BE2C (cell line): ENCODE results near the gene MEIOSIN.

Experiments
- DNase-seq: peaks from one replicate; pipeline ENCODE4 v3.0.0-alpha.2; 2020
- H3K27me3 ChIP-seq: fragments of 250-450 bp; sonication (Bioruptor Pico); 2 replicates; pipeline ENCODE4 v1.5.1; 2020; ENCODE audit warnings: mild to moderate bottlenecking
- H3K36me3 ChIP-seq: fragments of 250-450 bp; sonication (Bioruptor Pico); 2 replicates; pipeline ENCODE4 v1.5.1; 2020; ENCODE audit warnings: mild to moderate bottlenecking
- H3K4me1 ChIP-seq: fragments of 250-450 bp; sonication (Bioruptor Pico); 2 replicates; pipeline ENCODE4 v1.5.1; 2020
- H3K4me3 ChIP-seq: 2 replicates; pipeline ENCODE4 v1.5.1; 2011; ENCODE audit warnings: low read depth, low read length
- H3K9me3 ChIP-seq: fragments of 250-450 bp; sonication (Bioruptor Pico); 2 replicates; pipeline ENCODE4 v1.5.1; 2020
- TF ChIP-seq, protein P1 (sequence below): IDR thresholded peaks from 2 replicates; pipeline ENCODE4 v1.5.1; 2012; ENCODE audit warnings: mild to moderate bottlenecking, low read depth, low read length

Gene MEIOSIN

DNA sequence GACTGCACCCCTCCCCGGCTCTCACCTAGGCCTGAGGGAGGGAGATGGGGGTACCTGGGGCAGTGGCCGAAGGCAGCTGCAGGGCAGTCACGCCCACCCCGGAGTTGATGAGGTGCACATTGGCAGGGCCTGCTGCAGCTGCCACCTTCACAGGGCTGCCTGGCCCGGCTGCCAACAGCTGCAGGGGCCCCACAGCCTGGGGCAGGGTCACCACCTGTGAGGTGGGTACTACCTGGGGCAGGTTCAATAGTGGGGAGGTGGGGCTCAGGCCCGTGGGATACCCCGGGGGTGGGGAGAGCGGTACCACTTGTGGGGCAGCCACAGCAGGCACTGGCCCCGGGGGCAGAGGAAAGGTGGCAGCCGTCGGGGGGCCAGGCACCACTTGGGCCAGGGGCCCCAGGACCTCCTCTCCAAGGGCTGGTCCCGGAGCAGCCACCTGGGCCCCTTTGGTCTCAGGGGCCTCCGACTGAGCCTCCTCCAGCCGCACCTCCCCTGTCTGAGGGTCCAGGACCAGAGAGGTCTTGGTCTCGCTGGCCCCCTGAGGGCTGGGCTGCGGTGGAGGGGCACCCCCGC, 33.1 kb downstream of the MEIOSIN start:
- Histone ChIP-seq H3K36me3 (no peaks in the 10 kb centered on the region), H3K27me3 (peaks cover 22% of the 10 kb centered on the region), H3K4me1 (peaks cover 5% of the 10 kb centered on the region), H3K9me3 (no peaks in the 10 kb centered on the region), H3K4me3 (no peak overlapping the region)
- no peak for DNase-seq
- TF ChIP-seq, protein P1, sequence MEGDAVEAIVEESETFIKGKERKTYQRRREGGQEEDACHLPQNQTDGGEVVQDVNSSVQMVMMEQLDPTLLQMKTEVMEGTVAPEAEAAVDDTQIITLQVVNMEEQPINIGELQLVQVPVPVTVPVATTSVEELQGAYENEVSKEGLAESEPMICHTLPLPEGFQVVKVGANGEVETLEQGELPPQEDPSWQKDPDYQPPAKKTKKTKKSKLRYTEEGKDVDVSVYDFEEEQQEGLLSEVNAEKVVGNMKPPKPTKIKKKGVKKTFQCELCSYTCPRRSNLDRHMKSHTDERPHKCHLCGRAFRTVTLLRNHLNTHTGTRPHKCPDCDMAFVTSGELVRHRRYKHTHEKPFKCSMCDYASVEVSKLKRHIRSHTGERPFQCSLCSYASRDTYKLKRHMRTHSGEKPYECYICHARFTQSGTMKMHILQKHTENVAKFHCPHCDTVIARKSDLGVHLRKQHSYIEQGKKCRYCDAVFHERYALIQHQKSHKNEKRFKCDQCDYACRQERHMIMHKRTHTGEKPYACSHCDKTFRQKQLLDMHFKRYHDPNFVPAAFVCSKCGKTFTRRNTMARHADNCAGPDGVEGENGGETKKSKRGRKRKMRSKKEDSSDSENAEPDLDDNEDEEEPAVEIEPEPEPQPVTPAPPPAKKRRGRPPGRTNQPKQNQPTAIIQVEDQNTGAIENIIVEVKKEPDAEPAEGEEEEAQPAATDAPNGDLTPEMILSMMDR: no peak

DNA sequence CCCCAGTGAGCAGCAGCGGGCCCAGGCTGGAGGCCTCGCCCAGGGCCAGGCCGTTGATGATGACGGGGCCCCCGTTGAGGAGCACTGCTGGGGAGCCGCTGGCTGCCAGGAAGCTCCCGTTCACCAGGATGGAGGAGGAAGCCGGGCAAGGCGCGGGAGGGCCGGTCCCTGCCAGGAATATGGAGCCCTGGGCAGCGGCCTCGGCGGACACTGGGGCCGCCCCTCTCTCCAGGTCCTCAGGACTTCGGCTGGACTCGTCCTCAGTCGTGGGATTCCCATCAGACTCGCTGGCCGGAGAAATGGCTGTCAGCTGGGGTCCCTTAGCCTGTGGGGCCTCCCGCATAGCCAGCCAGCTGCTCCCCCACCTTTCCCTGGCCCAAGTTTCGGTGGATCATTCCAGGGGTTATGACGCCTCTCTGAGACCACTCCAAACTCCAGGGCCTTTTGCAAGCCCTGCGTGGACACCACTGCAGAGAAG, 33.7 kb downstream of the MEIOSIN start:
- no peaks in the 10 kb centered on the region for H3K9me3 ChIP-seq
- DNase-seq: no peak
- peaks cover 22% of the 10 kb centered on the region for H3K27me3 ChIP-seq
- no peaks in the 10 kb centered on the region for H3K36me3 ChIP-seq
- TF ChIP-seq, protein P1: no peak
- H3K4me1 ChIP-seq: peaks cover 5% of the 10 kb centered on the region
- no peak overlapping the region for H3K4me3 ChIP-seq

- Histone ChIP-seq H3K9me3 (no peaks in the 10 kb centered on the region), H3K27me3 (peaks cover 22% of the 10 kb centered on the region), H3K4me1 (peaks cover 6% of the 10 kb centered on the region), H3K4me3 (peak overlapping the region; percentile 70), H3K36me3 (no peaks in the 10 kb centered on the region)
- no peak for DNase-seq
- TF ChIP-seq, protein P1: no peak
Measured at GRCh38 chr19:45767410-45767880, 34.2 kb downstream of the MEIOSIN start.

DNA sequence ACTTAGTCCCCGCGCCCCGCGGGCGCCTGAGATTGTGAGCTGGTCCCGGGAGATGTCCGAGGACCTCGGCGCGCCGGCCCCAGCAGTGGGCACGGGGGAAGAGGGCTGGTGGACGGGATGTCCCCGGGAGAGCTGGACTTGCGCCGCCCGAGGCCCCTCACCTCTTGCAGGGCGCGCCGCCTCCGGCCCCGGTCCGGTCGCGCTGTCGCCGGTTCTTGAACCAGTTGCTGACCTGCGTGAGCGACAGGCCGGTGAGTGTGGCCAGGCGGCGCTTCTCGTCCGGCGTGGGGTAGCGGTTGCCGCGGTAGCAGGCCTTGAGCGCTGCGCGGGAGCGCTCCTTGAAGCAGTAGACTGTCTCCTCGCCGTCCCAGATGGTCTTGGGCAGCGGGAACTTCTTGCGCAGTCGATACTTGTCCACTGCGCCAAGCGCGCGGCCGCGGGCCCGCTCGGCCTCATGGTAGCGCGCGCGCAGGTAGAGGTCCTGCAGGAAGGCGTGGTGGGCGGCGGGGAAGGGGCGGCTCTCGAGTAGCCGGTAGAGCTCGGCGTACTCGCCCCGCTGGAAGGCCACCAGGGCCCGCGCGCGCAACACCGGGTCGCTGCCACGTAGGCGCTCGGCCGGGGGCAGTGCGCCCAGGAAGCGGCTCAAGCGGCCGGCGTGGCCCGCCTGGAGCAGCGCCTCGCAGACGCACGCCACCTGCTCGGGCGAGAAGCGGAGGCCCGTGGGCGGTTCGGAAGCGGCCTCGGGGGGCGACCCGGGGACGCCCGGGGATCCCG, 34.8 kb downstream of the MEIOSIN start:
- H3K36me3 ChIP-seq: no peaks in the 10 kb centered on the region
- DNase-seq: no peak
- peaks cover 8% of the 10 kb centered on the region for H3K4me1 ChIP-seq
- peaks cover 22% of the 10 kb centered on the region for H3K27me3 ChIP-seq
- TF ChIP-seq, protein P1: no peak
- peak overlapping the region; percentile 70 for H3K4me3 ChIP-seq
- H3K9me3 ChIP-seq: no peaks in the 10 kb centered on the region

GRCh38 chr19:45768655-45768983, 35.4 kb downstream of the MEIOSIN start:
- Histone ChIP-seq H3K4me1 (peaks cover 8% of the 10 kb centered on the region), H3K4me3 (peak overlapping the region; percentile 70), H3K36me3 (no peaks in the 10 kb centered on the region), H3K27me3 (peaks cover 22% of the 10 kb centered on the region), H3K9me3 (no peaks in the 10 kb centered on the region)
- DNase-seq: no peak
- TF ChIP-seq, protein P1: no peak
